Activated CD8-positive, alpha-beta memory T cell treated with anti-CD3 and anti-CD28 coated beads, Interleukin-2, amount 50 U/mL, for 48 hours (primary cell): ENCODE measurements around the gene TSEN15.

ENCODE experiments used
- DNase-seq: peaks from one replicate; pipeline ENCODE4 v3.0.0-alpha.2; 2020

Gene TSEN15

DNA sequence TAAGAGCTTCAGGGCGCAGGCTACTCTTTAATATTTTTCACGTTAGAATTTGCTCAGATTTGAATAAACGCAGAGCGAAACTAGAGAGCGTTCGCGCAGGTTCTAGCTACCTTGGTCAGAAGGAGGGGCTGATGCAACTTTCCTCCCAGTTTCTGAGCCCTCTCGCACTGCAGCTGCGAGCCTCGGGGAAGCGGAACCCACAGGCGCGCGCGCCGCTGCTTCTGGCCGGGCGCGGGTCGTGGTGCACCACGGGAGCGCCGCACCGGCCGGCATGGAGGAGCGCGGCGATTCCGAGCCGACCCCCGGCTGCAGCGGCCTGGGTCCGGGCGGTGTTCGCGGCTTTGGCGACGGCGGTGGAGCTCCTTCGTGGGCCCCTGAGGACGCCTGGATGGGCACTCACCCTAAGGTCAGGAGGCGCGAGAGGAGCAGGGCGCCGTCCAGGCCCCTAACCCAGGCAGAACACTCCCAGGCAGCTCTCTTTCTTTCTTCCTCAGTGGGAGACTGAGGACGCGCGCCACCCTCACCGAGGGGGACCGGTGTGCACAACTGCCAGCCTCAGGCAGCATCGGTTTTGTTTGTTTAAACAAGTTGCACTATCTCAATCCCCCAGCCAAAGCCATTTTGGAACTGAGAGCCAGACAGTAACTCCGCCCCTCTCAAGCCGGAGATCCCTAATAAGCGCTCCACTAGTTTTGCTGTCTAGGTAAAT, at the start of gene TSEN15:
Gene TSEN15 (plus strand): TSS at position 246 of the 709 bp plus-strand sequence. CDS start 26 bp downstream, at position 272.
- peak; percentile 90 for DNase-seq

DNA sequence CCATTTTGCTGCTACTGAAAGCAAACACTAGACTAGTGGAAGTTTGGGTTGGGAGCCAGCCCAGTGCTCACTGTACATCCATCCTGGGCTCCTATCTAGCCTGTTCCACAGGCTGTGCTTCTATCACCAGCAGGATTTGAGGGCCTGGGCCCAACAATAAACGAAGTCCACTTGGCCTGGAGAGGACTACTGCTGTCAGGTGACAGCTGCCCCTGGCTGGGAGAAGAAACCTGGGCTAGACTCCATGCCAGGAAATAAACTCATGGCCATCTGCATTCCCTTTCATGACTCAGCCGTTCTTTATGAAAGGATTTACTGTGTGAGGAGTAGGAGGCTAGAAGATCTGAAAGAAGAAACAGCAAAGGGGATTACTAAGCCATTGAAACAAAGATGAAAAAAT, 49.5 kb upstream of the TSEN15 start:
- no peak for DNase-seq

DNA sequence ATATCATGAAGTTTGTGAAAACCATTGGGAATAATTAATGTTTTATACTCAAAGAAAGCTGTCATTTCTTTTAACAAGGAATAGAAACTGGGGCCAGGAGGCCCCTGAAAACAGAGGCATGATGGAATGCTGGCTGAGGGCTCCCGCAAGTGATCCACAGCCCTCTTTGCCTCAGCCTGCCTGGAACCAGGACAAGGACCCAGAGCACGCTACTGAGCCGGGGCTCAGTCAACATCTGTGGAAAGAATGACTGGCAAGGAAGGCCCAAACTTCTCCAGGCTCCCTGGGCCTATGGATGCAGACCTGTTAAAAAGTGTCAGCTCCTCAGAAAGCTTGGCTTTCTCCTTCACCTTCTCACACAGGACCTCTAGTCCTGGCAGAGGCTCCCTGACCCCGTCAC, 46.6 kb upstream of the TSEN15 start:
- no peak for DNase-seq

DNA sequence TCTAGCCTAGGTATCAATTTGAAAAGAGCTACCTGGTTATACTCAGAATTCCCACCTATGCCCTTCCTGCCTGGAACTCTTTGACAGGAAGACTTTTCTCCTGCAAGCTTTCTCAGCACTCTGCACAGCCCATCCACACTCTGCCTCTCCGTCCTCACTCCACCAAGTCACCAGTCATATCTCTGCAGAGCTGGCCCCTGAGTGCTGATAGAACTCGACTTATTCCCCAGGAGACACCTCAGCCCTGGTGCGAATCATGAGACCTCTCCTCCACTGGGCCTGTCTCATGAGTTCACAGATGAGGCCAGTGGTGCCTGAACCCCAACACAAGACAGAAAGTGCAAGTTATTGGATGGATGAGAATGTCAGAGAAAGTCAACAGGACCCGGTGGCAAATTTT, 46.0 kb upstream of the TSEN15 start:
- no peak for DNase-seq

DNA sequence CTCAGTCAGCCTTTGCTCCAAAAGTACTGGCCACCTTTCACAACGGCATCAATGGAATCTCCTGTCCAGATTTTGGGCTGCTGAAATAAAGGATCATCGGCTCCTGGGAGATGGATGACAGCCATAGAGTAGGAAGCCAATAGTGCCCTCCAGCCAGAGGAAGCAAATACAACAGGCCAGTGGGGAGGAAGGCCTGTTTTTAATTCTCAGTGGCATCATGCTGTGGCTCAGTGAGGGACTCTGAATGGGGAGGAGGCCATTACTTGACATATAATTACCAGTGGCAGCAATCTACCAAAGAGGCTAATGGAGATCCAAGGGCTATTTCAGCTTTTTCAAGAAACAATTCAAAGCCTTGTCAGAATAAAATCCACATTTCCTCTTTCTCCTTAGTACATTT, 40.7 kb upstream of the TSEN15 start:
- DNase-seq, result no peak

DNA sequence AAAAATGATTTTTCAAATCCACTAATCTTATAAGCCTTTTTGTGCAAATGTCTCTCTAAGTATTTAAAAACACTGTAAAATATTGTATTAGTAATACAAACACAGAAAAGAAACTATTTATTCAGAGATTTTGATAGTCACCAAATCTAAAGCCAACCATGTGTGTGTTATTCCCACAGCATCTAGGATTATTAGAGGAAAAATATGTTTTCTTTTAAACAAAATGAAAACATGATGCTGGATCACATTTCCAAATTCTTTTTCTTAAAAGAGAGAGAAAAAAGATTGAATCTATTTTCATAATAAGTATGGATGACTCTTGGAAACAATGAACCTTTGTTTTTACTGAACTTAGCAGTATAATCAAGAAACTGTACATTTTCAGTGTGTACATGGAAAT, 39.3 kb upstream of the TSEN15 start:
- no peak for DNase-seq

GRCh38 chr1:184014271-184014670, 37.3 kb upstream of the TSEN15 start:
- no peak for DNase-seq

DNA sequence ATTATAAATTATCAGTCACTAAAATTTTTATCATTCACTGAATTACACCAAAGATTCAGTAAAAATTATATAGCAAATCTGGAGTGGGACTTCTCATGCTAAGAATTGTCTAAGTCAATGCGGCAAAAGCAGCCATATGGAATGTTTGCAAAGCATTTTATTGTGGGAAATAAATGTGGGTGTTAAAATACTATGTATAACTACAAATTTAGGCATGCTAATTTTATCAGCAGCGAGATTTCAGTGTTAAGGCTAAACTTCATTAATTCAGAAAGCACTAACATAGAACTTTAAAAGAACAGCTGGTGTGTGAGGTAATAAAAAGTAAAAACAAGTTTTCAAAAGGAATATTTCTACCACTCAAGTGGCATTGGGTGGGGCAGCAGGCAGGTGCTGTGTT, 35.4 kb upstream of the TSEN15 start:
- DNase-seq, result no peak

DNA sequence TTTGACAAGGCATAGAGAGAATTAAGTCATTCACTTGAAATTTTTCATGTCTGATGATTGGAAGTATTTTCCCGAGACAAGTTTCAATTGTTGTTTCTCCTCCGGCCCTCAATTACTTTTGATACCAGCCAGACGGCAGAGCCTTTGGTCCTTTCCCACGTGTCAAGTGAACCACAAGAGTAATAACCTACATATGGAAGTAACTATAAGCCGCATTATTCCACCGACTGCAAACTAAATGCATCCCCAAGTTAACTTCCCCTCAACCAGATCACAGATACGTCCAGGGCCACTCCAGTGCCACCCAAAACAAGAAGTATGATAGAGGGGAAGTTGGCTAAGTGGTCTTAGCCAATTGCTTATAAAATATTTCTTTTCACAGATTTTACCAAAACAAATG, 34.2 kb upstream of the TSEN15 start:
- DNase-seq, result no peak

DNA sequence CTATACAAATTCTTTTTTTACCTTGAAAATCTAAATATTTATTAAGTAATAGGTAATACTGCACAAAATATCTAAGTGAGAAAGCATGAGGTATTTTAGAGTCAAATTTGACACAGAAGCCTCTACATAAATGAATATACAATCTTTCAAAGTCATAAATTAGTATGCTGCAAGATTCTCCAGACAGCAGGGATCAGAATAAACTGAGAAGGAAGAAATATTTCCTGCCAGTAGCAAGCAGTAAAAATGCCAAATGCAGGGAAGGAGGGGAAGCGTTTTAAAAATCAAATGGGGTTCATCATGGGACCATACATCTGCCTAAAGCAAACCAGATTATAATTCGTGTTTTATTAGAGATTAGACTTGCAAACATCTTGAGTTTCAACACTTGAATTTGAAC, 32.9 kb upstream of the TSEN15 start:
- DNase-seq, result no peak

GRCh38 chr1:184019069-184019468, 32.5 kb upstream of the TSEN15 start:
- DNase-seq, result no peak

GRCh38 chr1:184019506-184019905, 32.0 kb upstream of the TSEN15 start:
- DNase-seq, result no peak

- DNase-seq, result no peak
Observed at GRCh38 chr1:184020328-184020727, 31.2 kb upstream of the TSEN15 start.

DNA sequence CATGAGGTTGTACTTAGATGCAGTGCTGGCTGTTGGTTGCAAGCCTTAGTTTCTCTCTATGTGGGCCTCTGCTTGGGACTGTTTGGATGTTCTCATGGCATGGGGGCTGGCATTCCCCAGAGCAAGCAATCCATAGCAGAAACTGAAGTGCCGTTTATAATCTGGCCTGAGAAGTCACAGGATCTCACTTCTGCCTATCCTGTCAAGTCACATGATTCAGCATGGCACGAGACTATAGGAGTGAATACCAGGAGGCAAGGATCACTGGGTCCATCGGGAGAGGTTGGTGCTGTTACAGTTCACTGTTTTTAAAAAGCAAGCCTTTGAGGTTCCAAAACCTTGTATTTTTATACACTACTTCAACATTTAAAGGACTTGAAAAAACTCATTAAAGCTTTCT, 30.7 kb upstream of the TSEN15 start:
- DNase-seq, result no peak

DNA sequence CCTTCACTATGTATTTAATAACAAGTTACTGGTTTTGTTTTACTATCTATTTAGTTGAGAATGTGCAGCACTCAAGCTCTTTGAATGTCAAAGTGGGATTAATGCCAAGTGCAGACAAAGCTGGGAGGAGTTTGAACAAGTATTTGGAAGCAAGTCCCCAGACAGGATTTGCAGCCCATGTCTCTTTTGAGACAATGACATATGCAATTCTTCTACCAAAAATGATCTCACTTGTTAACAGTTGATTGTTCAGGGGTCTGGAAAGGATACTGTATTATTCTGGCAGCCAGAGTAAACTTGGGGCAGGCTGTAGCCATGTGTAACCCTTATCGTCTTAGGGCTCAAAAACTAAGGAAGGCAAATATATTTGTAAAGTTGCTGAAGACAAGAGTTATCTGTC, 29.8 kb upstream of the TSEN15 start:
- no peak for DNase-seq

DNA sequence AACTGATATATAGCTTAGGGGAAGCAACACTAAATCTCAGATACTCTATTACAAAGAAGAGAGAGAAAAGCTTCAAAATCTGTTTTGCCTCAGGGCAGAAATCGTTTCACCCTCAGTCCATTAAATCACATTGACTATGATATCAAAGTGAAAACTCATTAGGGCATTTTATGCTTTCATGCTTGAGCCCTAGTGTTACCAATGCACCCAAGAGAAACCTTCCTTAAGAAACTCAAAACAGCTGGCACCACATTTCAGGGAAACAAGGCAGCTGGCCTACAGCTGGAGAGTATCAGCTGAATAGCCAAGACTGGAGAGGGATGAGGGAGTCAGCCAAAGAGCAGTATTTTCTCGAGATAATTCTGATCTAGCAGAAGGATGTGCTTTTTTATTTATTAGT, 28.9 kb upstream of the TSEN15 start:
- DNase-seq, result no peak

GRCh38 chr1:184023171-184023570, 28.4 kb upstream of the TSEN15 start:
- DNase-seq, result no peak

GRCh38 chr1:184025242-184025675, 26.3 kb upstream of the TSEN15 start:
- DNase-seq, result no peak

- DNase-seq, result no peak
Observed at GRCh38 chr1:184027826-184028695, 23.5 kb upstream of the TSEN15 start.

DNA sequence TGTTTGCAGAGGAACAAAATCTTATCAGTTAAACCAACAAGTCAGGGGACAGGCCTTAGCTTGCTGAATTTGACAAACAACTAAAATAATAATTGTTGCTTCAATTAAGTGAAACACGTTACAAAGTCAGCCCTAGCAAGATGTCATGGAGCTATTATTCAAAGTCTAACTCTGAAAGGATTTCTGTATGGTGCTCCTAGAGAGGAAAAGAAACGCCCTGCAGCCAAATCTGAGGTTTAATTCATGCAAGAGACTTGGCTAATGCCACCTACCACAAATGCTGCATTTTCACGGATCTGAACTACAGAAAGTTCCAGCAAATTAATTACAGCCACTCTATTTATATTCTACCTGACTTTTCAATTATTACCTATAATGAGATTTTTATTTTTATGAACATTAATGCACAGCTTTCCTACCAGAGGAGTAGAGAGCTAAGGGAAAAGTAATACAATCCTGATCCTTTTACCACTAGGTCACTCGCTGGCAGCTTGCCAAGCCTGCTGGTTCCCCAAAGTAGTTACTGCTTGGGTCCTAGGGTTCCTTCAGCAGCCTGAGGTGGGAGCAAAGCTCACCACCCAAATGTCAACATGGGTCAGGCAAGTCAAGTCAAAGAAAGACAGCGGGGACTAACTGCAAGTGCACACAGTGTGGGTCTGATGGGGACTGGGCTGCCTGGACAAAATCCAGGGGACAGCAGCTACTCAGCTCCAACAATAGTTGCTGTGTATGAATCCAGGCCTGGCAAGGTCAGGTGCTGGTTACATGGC, 22.5 kb upstream of the TSEN15 start:
- DNase-seq, result no peak

- DNase-seq, result no peak
Observed at GRCh38 chr1:184030433-184031091, 21.0 kb upstream of the TSEN15 start.

- DNase-seq, result no peak
Observed at GRCh38 chr1:184031092-184031408, 20.5 kb upstream of the TSEN15 start.
